HL-60 (cell line): Measurements from ENCODE around the gene BRSK1.

Experiments used
- DNase-seq, 2 experiments: peaks; one replicate each; pipeline ENCODE4 v3.0.0-alpha.2; 2010 to 2020; ENCODE audit warnings: low read depth in 1 of 2, low spot score in 1 of 2
- H3K27ac ChIP-seq: fragments of 250-450 bp; sonication (Bioruptor Pico); replicated peaks from 2 replicates; pipeline ENCODE4 v1.5.1; 2020; ENCODE audit warnings: mild to moderate bottlenecking, moderate library complexity
- H3K27me3 ChIP-seq: fragments of 250-450 bp; sonication (Bioruptor Pico); 2 replicates; pipeline ENCODE4 v1.5.1; 2021; ENCODE audit warnings: mild to moderate bottlenecking, moderate library complexity; ENCODE audit not compliant: insufficient read depth, poor library complexity, severe bottlenecking
- H3K4me3 ChIP-seq: replicated peaks from 2 replicates; pipeline ENCODE4 v1.5.1; 2011; ENCODE audit warnings: mild to moderate bottlenecking, control low read depth, low read length; ENCODE audit not compliant: insufficient read depth
- CTCF ChIP-seq: IDR thresholded peaks from one replicate; pipeline ENCODE4 v1.5.1; 2011; ENCODE audit warnings: low read length, control low read depth, inconsistent platforms; ENCODE audit not compliant: insufficient read depth
- GABPA ChIP-seq: IDR thresholded peaks from 2 replicates; pipeline ENCODE4 v1.6.1; 2012; ENCODE audit warnings: low read depth
- POLR2AphosphoS5 ChIP-seq: IDR thresholded peaks from 2 replicates; pipeline ENCODE4 v1.6.1; 2012; ENCODE audit warnings: low read depth
- REST ChIP-seq: IDR thresholded peaks from 2 replicates; pipeline ENCODE4 v1.6.1; 2012; ENCODE audit warnings: low read depth; ENCODE audit not compliant: insufficient replicate concordance
- SPI1 ChIP-seq: IDR thresholded peaks from 2 replicates; pipeline ENCODE4 v1.6.1; 2012; ENCODE audit warnings: low read depth, mild to moderate bottlenecking, borderline replicate concordance

The BRSK1 gene

GRCh38 chr19:55316646-55317045 is 32.8 kb downstream of the BRSK1 start:
- no peak for DNase-seq
- Histone ChIP-seq H3K4me3 (no peak overlapping the region), H3K27ac (no peak overlapping the region), H3K27me3 (no peaks in the 10 kb centered on the region)
- TF ChIP-seq SPI1 (no peak), REST (no peak), CTCF (no peak), POLR2AphosphoS5 (no peak), GABPA (no peak)

GRCh38 chr19:55319785-55320184 is 36.0 kb downstream of the BRSK1 start:
- Histone ChIP-seq H3K4me3 (no peak overlapping the region), H3K27ac (no peak overlapping the region), H3K27me3 (no peaks in the 10 kb centered on the region)
- TF ChIP-seq POLR2AphosphoS5, result no peak
- no peak for TF ChIP-seq REST
- no peak for TF ChIP-seq SPI1
- no peak for TF ChIP-seq GABPA
- no peak for TF ChIP-seq CTCF
- DNase-seq, result no peak

- Histone ChIP-seq H3K27me3 (no peaks in the 10 kb centered on the region), H3K4me3 (no peak overlapping the region), H3K27ac (no peak overlapping the region)
- TF ChIP-seq REST (no peak), POLR2AphosphoS5 (no peak), GABPA (no peak), CTCF (no peak), SPI1 (no peak)
- no peak for DNase-seq
Measured at GRCh38 chr19:55320844-55321419, 37.1 kb downstream of the BRSK1 start.
